Upper lobe of left lung (tissue), 4 donors: ENCODE measurements around the gene RPRD1A.

Source experiments
- POLR2A ChIP-seq, 4 donors: fragments of 450-650 bp; IDR thresholded peaks; one replicate each; pipeline ENCODE4 v1.5.1; 2016 to 2017; ENCODE audit warnings: antibody characterized with exemption in 4 of 4, mild to moderate bottlenecking in 2 of 4
- TF ChIP-seq, protein P1 (sequence below), 6 experiments: fragments of 450-650 bp in 4 of 6; fragments of 200-600 bp in 2 of 6; sonication (generic) in 2 of 6; IDR thresholded peaks; one replicate each; pipeline ENCODE4 v1.5.1; 2016 to 2019; ENCODE audit warnings: antibody characterized with exemption in 6 of 6

DNA sequence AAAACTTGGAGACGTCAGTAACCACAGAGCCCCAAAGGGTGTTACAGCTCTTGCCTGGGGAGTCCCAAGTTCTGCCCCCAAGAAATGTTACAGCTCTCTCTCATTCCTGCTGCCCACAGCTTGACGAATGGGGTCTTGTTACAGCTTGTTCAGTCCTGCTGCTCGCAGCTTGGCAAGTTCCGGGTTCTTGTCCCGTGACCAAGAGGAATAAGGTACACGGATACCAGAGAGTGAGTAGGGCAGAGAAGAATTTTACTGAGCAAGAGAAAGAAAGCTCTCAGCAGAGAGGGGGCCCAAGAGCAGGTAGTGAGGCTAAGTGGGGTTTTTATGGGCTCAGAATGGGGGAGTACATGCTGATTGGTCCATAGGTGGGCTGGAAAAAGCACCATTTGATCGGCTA, 34.6 kb upstream of the RPRD1A start:
- no peak for TF ChIP-seq POLR2A (IDR thresholded peaks at IDR 0.05)
- TF ChIP-seq, protein P1, sequence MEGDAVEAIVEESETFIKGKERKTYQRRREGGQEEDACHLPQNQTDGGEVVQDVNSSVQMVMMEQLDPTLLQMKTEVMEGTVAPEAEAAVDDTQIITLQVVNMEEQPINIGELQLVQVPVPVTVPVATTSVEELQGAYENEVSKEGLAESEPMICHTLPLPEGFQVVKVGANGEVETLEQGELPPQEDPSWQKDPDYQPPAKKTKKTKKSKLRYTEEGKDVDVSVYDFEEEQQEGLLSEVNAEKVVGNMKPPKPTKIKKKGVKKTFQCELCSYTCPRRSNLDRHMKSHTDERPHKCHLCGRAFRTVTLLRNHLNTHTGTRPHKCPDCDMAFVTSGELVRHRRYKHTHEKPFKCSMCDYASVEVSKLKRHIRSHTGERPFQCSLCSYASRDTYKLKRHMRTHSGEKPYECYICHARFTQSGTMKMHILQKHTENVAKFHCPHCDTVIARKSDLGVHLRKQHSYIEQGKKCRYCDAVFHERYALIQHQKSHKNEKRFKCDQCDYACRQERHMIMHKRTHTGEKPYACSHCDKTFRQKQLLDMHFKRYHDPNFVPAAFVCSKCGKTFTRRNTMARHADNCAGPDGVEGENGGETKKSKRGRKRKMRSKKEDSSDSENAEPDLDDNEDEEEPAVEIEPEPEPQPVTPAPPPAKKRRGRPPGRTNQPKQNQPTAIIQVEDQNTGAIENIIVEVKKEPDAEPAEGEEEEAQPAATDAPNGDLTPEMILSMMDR (IDR thresholded peaks at IDR 0.05), result no peak
